ENCODE results near the gene CLEC14A.

CLEC14A gene

DNA sequence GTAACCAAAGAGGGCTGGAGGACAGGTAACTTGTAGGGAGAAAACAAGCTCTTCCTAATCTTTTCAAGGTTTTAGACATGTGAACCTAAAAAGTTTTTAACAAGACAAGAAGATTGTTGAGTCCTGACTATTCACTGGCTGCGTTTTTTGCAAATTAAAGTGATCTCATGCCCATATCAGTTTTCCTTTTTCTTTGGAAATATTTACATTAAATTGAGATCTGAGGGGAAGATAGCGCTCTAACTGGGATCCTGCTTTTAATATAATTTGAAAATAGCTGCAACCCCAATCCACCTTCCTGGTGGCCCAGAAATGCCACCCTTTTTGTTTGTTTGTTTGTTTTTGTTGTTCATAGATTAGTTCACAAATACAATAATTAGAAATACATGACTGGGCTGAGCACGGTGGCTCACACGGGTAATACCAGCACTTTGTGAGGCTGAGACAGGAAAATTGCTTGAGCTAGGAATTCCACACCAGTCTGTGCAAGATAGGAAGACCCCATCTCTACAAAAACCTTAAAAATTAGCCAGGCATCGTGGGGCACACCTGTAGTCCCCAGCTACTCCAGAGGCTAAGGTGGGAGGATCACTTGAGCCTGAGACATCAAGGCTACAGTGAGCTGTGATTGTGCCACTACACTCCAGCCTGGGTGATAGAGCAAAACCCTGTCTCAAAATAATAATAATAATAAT lies 50.6 kb downstream of the CLEC14A start:
- no peak for DNase-seq

GRCh38 chr14:38204719-38205115 lies 51.2 kb downstream of the CLEC14A start:
- no peak for DNase-seq

All from T1000 (cell line).